HG02588 (cell line): ENCODE results near the gene APOO.
"Not testable (repeated sequence)": the region's sequence is repeated elsewhere in the genome, so short reads cannot be mapped to it uniquely, and the experiment has no call there.

ENCODE experiments used
- ATAC-seq: cut with Tn5 transposase; IDR thresholded peaks from one replicate; pipeline ENCODE4 v1.9.1; 2021; ENCODE audit warnings: mild to moderate bottlenecking, moderate library complexity; ENCODE audit not compliant: unreplicated experiment

APOO gene

GRCh38 chrX:23904096-23904495 is 3.6 kb downstream of the APOO start:
- ATAC-seq, result no peak

- no peak for ATAC-seq
These were observed 5.3 kb downstream of the APOO start for GRCh38 chrX:23902419-23902818.

- no peak for ATAC-seq
These were observed 5.9 kb downstream of the APOO start for GRCh38 chrX:23901805-23902204.

- no peak for ATAC-seq
These were observed 6.7 kb downstream of the APOO start for GRCh38 chrX:23901060-23901459.

- no peak for ATAC-seq
These were observed 7.4 kb downstream of the APOO start for GRCh38 chrX:23900220-23900797.

- ATAC-seq, result no peak
These were observed 9.3 kb downstream of the APOO start for GRCh38 chrX:23898412-23898959.

GRCh38 chrX:23896981-23897380 is 10.8 kb downstream of the APOO start:
- ATAC-seq, result no peak

- not testable (repeated sequence) for ATAC-seq
These were observed 11.2 kb downstream of the APOO start for GRCh38 chrX:23896539-23896938.

GRCh38 chrX:23894993-23895392 is 12.7 kb downstream of the APOO start:
- not testable (repeated sequence) for ATAC-seq

- no peak for ATAC-seq
These were observed 16.8 kb downstream of the APOO start for GRCh38 chrX:23890933-23891332.

- ATAC-seq, result no peak
These were observed 18.7 kb downstream of the APOO start for GRCh38 chrX:23888887-23889501.

- ATAC-seq, result no peak
These were observed 19.8 kb downstream of the APOO start for GRCh38 chrX:23887918-23888317.

- no peak for ATAC-seq
These were observed 20.3 kb downstream of the APOO start for GRCh38 chrX:23887451-23887850.

GRCh38 chrX:23885803-23886202 is 21.9 kb downstream of the APOO start:
- no peak for ATAC-seq

GRCh38 chrX:23884427-23885024 is 23.2 kb downstream of the APOO start:
- no peak for ATAC-seq

GRCh38 chrX:23883737-23884354 is 23.9 kb downstream of the APOO start:
- no peak for ATAC-seq

GRCh38 chrX:23879380-23880090 is 28.2 kb downstream of the APOO start:
- ATAC-seq, result no peak

GRCh38 chrX:23871905-23872546 is 35.7 kb downstream of the APOO start:
- no peak for ATAC-seq

- no peak for ATAC-seq
These were observed 37.7 kb downstream of the APOO start for GRCh38 chrX:23870041-23870440.

GRCh38 chrX:23864742-23865326 is 42.9 kb downstream of the APOO start:
- no peak for ATAC-seq
